A549 (cell line): ENCODE measurements around the gene ATP11A. TPM values are rescaled to one million over a fixed set of nuclear protein-coding genes. Genes with fewer than 3 reads are reported as not detected.

Experiments
- ATAC-seq, 2 experiments: fragments of 200-7000 bp in 1 of 2; fragments of >200 bp in 1 of 2; cut with Nextera tagmentation in 1 of 2; cut with Tn5 transposase in 1 of 2; 3 replicates each; pipeline versions ENCODE4 v1.8.0 to v1.9.1; 2018 to 2020; ENCODE audit warnings: mild to moderate bottlenecking in 1 of 2, moderate library complexity in 1 of 2
- CTCF ChIA-PET: fragments of 300-600 bp; sonication (Branson Sonifier 250); formaldehyde crosslinking; extraction: SDS; loops from one replicate; lab custom pipeline; 2021; ENCODE audit warnings: antibody characterized with exemption, inconsistent platforms; lab: Yijun Ruan, JAX
- POLR2A ChIA-PET: fragments of 350-600 bp; formaldehyde crosslinking; extraction: SDS; loops from one replicate; lab custom pipeline; 2021; ENCODE audit warnings: antibody characterized with exemption, inconsistent platforms; lab: Yijun Ruan, JAX
- DNase-seq, 2 experiments: peaks; one replicate each; pipeline versions ENCODE4 v3.0.0 to v3.0.0-alpha.2; 2011 to 2016; ENCODE audit warnings: low read depth in 1 of 2, low spot score in 1 of 2
- FAIRE-seq: peaks from 2 replicates; lab custom pipeline; 2011; peaks lifted over from hg19 to GRCh38; lab: Jason Lieb, UNC
- H3K27ac ChIP-seq, 2 experiments: fragments of >200 bp; sonication (Bioruptor Twin); formaldehyde crosslinking; 3 replicates each; pipeline ENCODE4 v1.5.1; 2016 to 2017
- H3K4me1 ChIP-seq: fragments of >200 bp; sonication (Bioruptor Twin); formaldehyde crosslinking; 3 replicates; pipeline ENCODE4 v1.6.1; 2016
- H3K4me2 ChIP-seq: fragments of >200 bp; sonication (Bioruptor Twin); formaldehyde crosslinking; 3 replicates; pipeline ENCODE4 v1.6.1; 2016
- H3K4me3 ChIP-seq: fragments of >200 bp; sonication (Bioruptor Twin); formaldehyde crosslinking; 3 replicates; pipeline ENCODE4 v1.5.1; 2016
- H3K9me3 ChIP-seq: fragments of >200 bp; sonication (Bioruptor Twin); formaldehyde crosslinking; 3 replicates; pipeline ENCODE4 v1.6.1; 2016
- CBX8 ChIP-seq: fragments of 200-600 bp; sonication (generic); IDR thresholded peaks from 2 replicates; pipeline ENCODE4 v1.6.1; 2016
- CHD4 ChIP-seq: fragments of 200-600 bp; sonication (generic); IDR thresholded peaks from 2 replicates; pipeline ENCODE4 v1.6.1; 2016; ENCODE audit warnings: antibody characterized with exemption, mild to moderate bottlenecking, borderline replicate concordance
- E2F6 ChIP-seq: IDR thresholded peaks from 2 replicates; pipeline ENCODE4 v1.6.1; 2012; ENCODE audit warnings: low read depth, borderline replicate concordance
- ESRRA ChIP-seq: fragments of 150-350 bp; IDR thresholded peaks from 2 replicates; pipeline ENCODE4 v1.6.1; 2014; ENCODE audit warnings: mild to moderate bottlenecking, low read length, borderline replicate concordance
- FOSL2 ChIP-seq, 2 experiments: fragments of 450-650 bp in 1 of 2; fragments of >200 bp in 1 of 2; sonication (Bioruptor Twin) in 1 of 2; formaldehyde crosslinking; IDR thresholded peaks; 2 replicates each; pipeline versions ENCODE4 v1.5.0 to v1.6.1; 2016 to 2020; ENCODE audit warnings: mild to moderate bottlenecking in 1 of 2, moderate library complexity in 1 of 2
- FOXS1 ChIP-seq: fragments of 250-450 bp; sonication (Bioruptor Pico); IDR thresholded peaks from 2 replicates; pipeline ENCODE4 v1.5.0; 2020; ENCODE audit warnings: mild to moderate bottlenecking, moderate library complexity
- HEYL ChIP-seq: fragments of 250-450 bp; sonication (Bioruptor Pico); IDR thresholded peaks from 2 replicates; pipeline ENCODE4 v1.8.0; 2021; ENCODE audit warnings: mild to moderate bottlenecking, moderate library complexity
- HOXB5 ChIP-seq: fragments of 250-450 bp; sonication (Bioruptor Pico); IDR thresholded peaks from 2 replicates; pipeline ENCODE4 v1.5.0; 2020; ENCODE audit warnings: mild to moderate bottlenecking, moderate library complexity
- JUN ChIP-seq, 2 experiments: fragments of >200 bp; sonication (Bioruptor Twin); formaldehyde crosslinking; IDR thresholded peaks; 2 replicates in 1 of 2; 3 replicates in 1 of 2; pipeline ENCODE4 v1.6.1; 2016 to 2017
- KDM5A ChIP-seq: fragments of 200-600 bp; sonication (generic); IDR thresholded peaks from 2 replicates; pipeline ENCODE4 v1.6.1; 2016; ENCODE audit warnings: antibody characterized with exemption, mild to moderate bottlenecking
- MAFK ChIP-seq: fragments of 450-650 bp; IDR thresholded peaks from 2 replicates; pipeline ENCODE4 v1.6.1; 2014; ENCODE audit not compliant: partially characterized antibody
- MAX ChIP-seq: IDR thresholded peaks from 2 replicates; pipeline ENCODE4 v1.6.1; 2012
- POLR2AphosphoS2 ChIP-seq: conservative IDR thresholded peaks from 2 replicates; pipeline ENCODE4 v1.6.1; 2012; ENCODE audit warnings: low read length, improper control_type of control experiment, inconsistent platforms
- RAD21 ChIP-seq, 2 experiments: fragments of >200 bp in 1 of 2; sonication (Bioruptor Twin) in 1 of 2; formaldehyde crosslinking in 1 of 2; IDR thresholded peaks in 1 of 2; conservative IDR thresholded peaks in 1 of 2; 2 replicates in 1 of 2; 3 replicates in 1 of 2; pipeline ENCODE4 v1.6.1; 2012 to 2018; ENCODE audit warnings: inconsistent platforms in 1 of 2
- RARB ChIP-seq: fragments of 250-450 bp; sonication (Bioruptor Pico); IDR thresholded peaks from 2 replicates; pipeline ENCODE4 v1.8.0; 2021; ENCODE audit warnings: mild to moderate bottlenecking, moderate library complexity
- REST ChIP-seq: fragments of 200-600 bp; sonication (generic); IDR thresholded peaks from 2 replicates; pipeline ENCODE4 v1.6.1; 2016; ENCODE audit warnings: antibody characterized with exemption, mild to moderate bottlenecking, moderate library complexity
- SMC3 ChIP-seq: fragments of >200 bp; sonication (Bioruptor Twin); formaldehyde crosslinking; IDR thresholded peaks from 3 replicates; pipeline ENCODE4 v1.6.1; 2018; ENCODE audit warnings: inconsistent platforms
- TFCP2L1 ChIP-seq: fragments of 250-450 bp; sonication (Bioruptor Pico); IDR thresholded peaks from 2 replicates; pipeline ENCODE4 v1.5.0; 2021; ENCODE audit warnings: mild to moderate bottlenecking
- ZFP36 ChIP-seq: fragments of 450-650 bp; IDR thresholded peaks from 2 replicates; pipeline ENCODE4 v1.6.1; 2014; ENCODE audit warnings: borderline replicate concordance; ENCODE audit not compliant: partially characterized antibody
- WGBS: methylation state at CpG from one replicate; pipeline ENCODE4 v1.1.6; 2017; ENCODE audit errors: missing lambda C conversion rate; 5-methylcytosine and 5-hydroxymethylcytosine counted together
- polyA plus RNA-seq, 4 experiments: library from polyadenylated mRNA; depleted of rRNA in 3 of 4; stranded (reverse); fragments of >200 nt; fragmentation: RNase III in 1 of 4; extraction: RNeasy Plus Mini Kit Qiagen cat#74134 plus additional on column Dnase treatment in 1 of 4; gene quantifications; 2 replicates in 3 of 4; 3 replicates in 1 of 4; pipeline ENCODE4 v1.2.3, GENCODE V29; 2011 to 2017
- TF ChIP-seq, protein P1 (sequence below): fragments of 250-450 bp; sonication (Bioruptor Pico); IDR thresholded peaks from 2 replicates; pipeline ENCODE4 v1.5.0; 2020; ENCODE audit warnings: low read depth, mild to moderate bottlenecking, moderate library complexity

The ATP11A gene
- polyA plus RNA-seq, 2 of the 4 experiments (the other 2 are of a cell fraction) = 4.1 to 8.0 TPM

GRCh38 chr13:112642090-112642460 is 47.8 kb upstream of the ATP11A start:
- ChIA-PET CTCF (interaction anchor here (1.2 kb wide), 1 partner anchor 53 kb away, joined by 6 read pairs; no protein-coding TSS in a partner anchor), POLR2A (no interaction called here)
- 79% methylated on average over 7 of the region's 13 CpGs for WGBS
- H3K27ac ChIP-seq = no peak overlapping the region
- no peak overlapping the region for H3K4me2 ChIP-seq
- TF ChIP-seq, protein P1, sequence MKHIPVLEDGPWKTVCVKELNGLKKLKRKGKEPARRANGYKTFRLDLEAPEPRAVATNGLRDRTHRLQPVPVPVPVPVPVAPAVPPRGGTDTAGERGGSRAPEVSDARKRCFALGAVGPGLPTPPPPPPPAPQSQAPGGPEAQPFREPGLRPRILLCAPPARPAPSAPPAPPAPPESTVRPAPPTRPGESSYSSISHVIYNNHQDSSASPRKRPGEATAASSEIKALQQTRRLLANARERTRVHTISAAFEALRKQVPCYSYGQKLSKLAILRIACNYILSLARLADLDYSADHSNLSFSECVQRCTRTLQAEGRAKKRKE = no peak
- TF ChIP-seq JUN (IDR thresholded peaks at IDR 0.05) = no peak
- TF ChIP-seq TFCP2L1 (CRISPR knock-in tag) = no peak
- no peak for TF ChIP-seq SMC3
- TF ChIP-seq ESRRA = no peak
- TF ChIP-seq POLR2AphosphoS2 = no peak
- TF ChIP-seq RARB (CRISPR knock-in tag) = no peak
- no peak for TF ChIP-seq MAFK
- no peak for TF ChIP-seq HEYL (CRISPR knock-in tag)
- TF ChIP-seq HOXB5 (CRISPR knock-in tag) = no peak
- no peak for TF ChIP-seq REST
- no peak for TF ChIP-seq MAX
- TF ChIP-seq FOSL2 (IDR thresholded peaks at IDR 0.05) = no peak
- no peak for TF ChIP-seq FOSL2 (CRISPR knock-in tag; IDR thresholded peaks at IDR 0.05)
- TF ChIP-seq FOXS1 = no peak
- no peak for TF ChIP-seq CHD4
- TF ChIP-seq RAD21 (conservative IDR thresholded peaks at IDR 0.05 in 1 of 2, IDR thresholded peaks at IDR 0.05 in 1 of 2) = no peak
- TF ChIP-seq CBX8 = no peak
- TF ChIP-seq E2F6 = no peak
- ATAC-seq = no peak
- H3K4me3 ChIP-seq = no peak overlapping the region
- FAIRE-seq = no peak
- 0 out of 3 replicates have a peak, but pooled peaks cover 5% of the 10 kb centered on the region for H3K4me1 ChIP-seq
- no peak for DNase-seq
- no peaks in the 10 kb centered on the region for H3K9me3 ChIP-seq

DNA sequence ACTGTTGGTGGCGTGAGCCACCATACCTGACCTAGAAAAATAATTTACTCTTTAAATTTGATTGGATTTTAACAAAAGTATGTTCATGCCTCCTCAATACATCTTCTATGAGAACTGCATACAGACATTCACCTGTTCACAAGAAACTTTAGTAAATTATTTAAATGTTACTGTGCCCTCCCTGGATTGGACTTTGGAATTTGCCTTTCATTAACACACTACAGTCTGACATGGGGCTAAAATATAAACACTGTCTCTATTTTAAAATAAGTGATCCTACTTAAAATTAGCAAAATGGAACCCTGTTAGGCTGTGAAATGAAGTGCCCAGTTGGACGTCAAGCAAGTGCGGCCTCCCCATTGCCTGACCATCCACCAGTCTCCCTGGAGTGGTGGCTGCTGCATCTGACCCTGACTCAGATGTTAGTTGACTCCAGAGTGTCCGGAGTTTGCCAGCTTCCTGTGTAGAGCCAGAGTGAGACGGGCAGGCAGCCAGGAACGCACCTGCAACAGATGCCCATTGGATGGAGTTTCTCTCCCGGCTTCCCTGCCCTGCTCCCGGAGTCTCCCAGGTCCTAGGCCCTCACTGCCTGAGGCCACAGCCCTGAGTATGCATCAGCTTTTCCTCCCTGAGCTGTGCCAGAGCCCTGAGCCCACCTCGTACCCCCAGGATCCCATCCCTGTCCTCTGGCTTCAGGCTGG is 45.9 kb upstream of the ATP11A start:
- ATAC-seq = no peak

More for the DNA sequence above, 45.9 kb upstream of the ATP11A start:
- TF ChIP-seq KDM5A (no peak), ZFP36 (no peak)
- Histone ChIP-seq H3K9me3 (no peaks in the 10 kb centered on the region), H3K4me2 (no peak overlapping the region), H3K4me1 (0 out of 3 replicates have a peak, but pooled peaks cover 5% of the 10 kb centered on the region), H3K4me3 (no peak overlapping the region), H3K27ac (no peak overlapping the region)
- ChIA-PET POLR2A (no interaction called here), CTCF (interaction anchor here (1.7 kb wide), 1 partner anchor 17 kb away, joined by 3 read pairs; no protein-coding TSS in a partner anchor)
- FAIRE-seq (no peak), DNase-seq (no peak)
- WGBS = 50% methylated on average over 9 of the region's 9 CpGs
